Neural progenitor cell (in vitro differentiated cells): ENCODE results near the gene URAD.

Source experiments
- EZH2 ChIP-seq: fragments of 200-600 bp; sonication (generic); IDR thresholded peaks from 2 replicates; pipeline ENCODE4 v1.6.1; 2017; ENCODE audit warnings: antibody characterized with exemption, mild to moderate bottlenecking, moderate library complexity
- EZH2phosphoT487 ChIP-seq: fragments of 200-600 bp; sonication (generic); IDR thresholded peaks from 2 replicates; pipeline ENCODE4 v1.6.1; 2017; ENCODE audit warnings: antibody characterized with exemption
- TF ChIP-seq, protein P1 (sequence below): fragments of 200-600 bp; sonication (generic); IDR thresholded peaks from 2 replicates; pipeline ENCODE4 v1.5.1; 2017; ENCODE audit warnings: antibody characterized with exemption, mild to moderate bottlenecking

DNA sequence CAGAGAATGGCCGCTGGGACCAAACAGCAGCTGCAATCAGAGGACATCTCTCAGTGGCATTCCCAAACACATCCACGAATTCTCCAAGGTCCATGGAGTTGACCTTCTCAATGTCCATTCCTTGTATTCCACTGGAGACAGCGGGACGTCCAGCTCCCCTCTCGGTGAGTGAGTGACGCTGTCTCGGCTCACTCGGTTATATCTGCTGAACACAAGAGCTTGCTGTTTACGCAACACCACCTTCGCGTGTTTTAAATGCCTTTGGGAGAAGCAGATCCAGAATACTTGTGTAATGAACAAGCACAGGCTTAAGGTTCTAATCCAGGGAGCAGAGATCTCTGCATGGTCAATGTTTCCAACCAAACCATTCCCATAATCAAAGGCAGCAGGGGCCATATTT, at the start of gene URAD:
- TF ChIP-seq, protein P1, sequence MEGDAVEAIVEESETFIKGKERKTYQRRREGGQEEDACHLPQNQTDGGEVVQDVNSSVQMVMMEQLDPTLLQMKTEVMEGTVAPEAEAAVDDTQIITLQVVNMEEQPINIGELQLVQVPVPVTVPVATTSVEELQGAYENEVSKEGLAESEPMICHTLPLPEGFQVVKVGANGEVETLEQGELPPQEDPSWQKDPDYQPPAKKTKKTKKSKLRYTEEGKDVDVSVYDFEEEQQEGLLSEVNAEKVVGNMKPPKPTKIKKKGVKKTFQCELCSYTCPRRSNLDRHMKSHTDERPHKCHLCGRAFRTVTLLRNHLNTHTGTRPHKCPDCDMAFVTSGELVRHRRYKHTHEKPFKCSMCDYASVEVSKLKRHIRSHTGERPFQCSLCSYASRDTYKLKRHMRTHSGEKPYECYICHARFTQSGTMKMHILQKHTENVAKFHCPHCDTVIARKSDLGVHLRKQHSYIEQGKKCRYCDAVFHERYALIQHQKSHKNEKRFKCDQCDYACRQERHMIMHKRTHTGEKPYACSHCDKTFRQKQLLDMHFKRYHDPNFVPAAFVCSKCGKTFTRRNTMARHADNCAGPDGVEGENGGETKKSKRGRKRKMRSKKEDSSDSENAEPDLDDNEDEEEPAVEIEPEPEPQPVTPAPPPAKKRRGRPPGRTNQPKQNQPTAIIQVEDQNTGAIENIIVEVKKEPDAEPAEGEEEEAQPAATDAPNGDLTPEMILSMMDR = no peak
- no peak for TF ChIP-seq EZH2
- no peak for TF ChIP-seq EZH2phosphoT487
